Tibial nerve (tissue), 4 donors: ENCODE data around the gene AGMO.

Experiments used
- EP300 ChIP-seq, 2 donors: sonication (generic); formaldehyde crosslinking; IDR thresholded peaks; one replicate each; pipeline ENCODE4 v1.6.1; 2017; ENCODE audit warnings: antibody characterized with exemption in 2 of 2, mild to moderate bottlenecking in 1 of 2
- POLR2A ChIP-seq, 2 donors: fragments of 450-650 bp; IDR thresholded peaks; one replicate each; pipeline ENCODE4 v1.6.1; 2017; ENCODE audit warnings: antibody characterized with exemption in 2 of 2, mild to moderate bottlenecking in 2 of 2, moderate library complexity in 2 of 2
- TF ChIP-seq, protein P1 (sequence below), 5 experiments: fragments of 200-600 bp in 3 of 5; fragments of 450-650 bp in 2 of 5; sonication (generic) in 3 of 5; IDR thresholded peaks; one replicate each; pipeline ENCODE4 v1.5.1; 2016 to 2019; ENCODE audit warnings: antibody characterized with exemption in 5 of 5, mild to moderate bottlenecking in 3 of 5, moderate library complexity in 2 of 5

GRCh38 chr7:15461576-15461975 is 100.2 kb downstream of the AGMO start:
- TF ChIP-seq POLR2A (IDR thresholded peaks at IDR 0.05): no peak
- TF ChIP-seq, protein P1, sequence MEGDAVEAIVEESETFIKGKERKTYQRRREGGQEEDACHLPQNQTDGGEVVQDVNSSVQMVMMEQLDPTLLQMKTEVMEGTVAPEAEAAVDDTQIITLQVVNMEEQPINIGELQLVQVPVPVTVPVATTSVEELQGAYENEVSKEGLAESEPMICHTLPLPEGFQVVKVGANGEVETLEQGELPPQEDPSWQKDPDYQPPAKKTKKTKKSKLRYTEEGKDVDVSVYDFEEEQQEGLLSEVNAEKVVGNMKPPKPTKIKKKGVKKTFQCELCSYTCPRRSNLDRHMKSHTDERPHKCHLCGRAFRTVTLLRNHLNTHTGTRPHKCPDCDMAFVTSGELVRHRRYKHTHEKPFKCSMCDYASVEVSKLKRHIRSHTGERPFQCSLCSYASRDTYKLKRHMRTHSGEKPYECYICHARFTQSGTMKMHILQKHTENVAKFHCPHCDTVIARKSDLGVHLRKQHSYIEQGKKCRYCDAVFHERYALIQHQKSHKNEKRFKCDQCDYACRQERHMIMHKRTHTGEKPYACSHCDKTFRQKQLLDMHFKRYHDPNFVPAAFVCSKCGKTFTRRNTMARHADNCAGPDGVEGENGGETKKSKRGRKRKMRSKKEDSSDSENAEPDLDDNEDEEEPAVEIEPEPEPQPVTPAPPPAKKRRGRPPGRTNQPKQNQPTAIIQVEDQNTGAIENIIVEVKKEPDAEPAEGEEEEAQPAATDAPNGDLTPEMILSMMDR (IDR thresholded peaks at IDR 0.05): no peak
- no peak for TF ChIP-seq EP300 (IDR thresholded peaks at IDR 0.05)
